GM18508 (cell line): ENCODE results near the gene AP3B1.
"Not testable (repeated sequence)": the region's sequence is repeated elsewhere in the genome, so short reads cannot be mapped to it uniquely, and the experiment has no call there.

ENCODE experiments used
- ATAC-seq: cut with Tn5 transposase; IDR thresholded peaks from one replicate; pipeline ENCODE4 v1.9.1; 2021; ENCODE audit warnings: moderate number of reproducible peaks; ENCODE audit not compliant: insufficient read depth, unreplicated experiment

Gene AP3B1

GRCh38 chr5:78182838-78183237 lies 111.7 kb downstream of the AP3B1 start:
- no peak for ATAC-seq

DNA sequence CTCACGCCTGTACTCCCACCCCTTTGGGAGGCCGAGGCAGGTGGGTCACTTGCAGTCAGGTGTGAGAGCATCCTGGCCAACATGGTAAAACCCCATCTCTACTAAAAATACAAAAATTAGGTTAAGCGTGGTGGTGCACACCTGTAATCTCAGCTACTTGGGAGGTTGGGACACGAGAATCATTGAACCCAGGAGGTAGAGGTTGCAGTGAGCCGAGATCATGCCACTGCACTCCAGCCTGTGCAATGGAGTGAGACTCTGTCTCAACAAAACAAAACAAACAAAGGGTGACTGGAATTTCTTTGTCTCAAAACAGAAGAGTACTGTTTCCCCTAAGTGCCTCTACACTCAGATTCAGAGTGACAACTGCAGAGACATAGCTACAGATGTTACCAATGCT lies 116.1 kb downstream of the AP3B1 start:
- ATAC-seq: no peak

DNA sequence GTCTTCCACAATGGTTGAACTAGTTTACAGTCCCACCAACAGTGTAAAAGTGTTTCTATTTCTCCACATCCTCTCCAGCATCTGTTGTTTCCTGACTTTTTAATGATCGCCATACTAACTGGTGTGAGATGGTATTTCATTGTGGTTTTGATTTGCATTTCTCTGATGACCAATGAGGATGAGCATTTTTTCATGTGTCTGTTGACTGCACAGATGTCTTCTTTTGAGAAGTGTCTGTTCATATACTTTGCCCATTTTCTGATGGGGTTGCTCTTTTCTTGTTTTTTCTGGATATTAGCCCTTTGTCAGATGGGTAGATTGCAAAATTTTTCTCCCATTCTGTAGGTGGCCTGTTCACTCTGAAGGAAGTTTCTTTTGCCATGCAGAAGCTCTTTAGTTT lies 124.2 kb downstream of the AP3B1 start:
- ATAC-seq: not testable (repeated sequence)

- ATAC-seq: no peak
Observed at GRCh38 chr5:78162253-78162862, 132.1 kb downstream of the AP3B1 start.

DNA sequence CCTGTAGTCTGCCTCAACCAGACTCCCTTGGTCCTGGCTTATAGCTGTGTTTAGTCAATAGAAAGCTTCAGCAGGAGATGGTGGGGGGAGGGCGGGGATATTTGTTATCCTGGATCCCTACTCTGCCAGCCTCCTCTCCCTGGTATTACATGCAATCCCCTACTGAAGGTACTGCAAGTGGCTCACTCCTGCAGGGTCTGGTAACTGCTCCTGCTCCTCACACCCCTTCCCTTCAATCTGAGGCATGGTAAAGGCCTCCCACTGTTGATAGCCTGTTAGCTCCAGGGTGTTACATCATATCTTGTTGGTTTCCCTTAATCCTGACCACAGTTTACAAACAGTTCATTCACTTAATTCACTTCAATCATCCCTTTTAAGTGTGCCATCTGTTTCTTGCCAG lies 137.5 kb downstream of the AP3B1 start:
- ATAC-seq: no peak

- ATAC-seq: no peak
Observed at GRCh38 chr5:78151594-78152271, 142.8 kb downstream of the AP3B1 start.

GRCh38 chr5:78137290-78137689 lies 157.2 kb downstream of the AP3B1 start:
- no peak for ATAC-seq

DNA sequence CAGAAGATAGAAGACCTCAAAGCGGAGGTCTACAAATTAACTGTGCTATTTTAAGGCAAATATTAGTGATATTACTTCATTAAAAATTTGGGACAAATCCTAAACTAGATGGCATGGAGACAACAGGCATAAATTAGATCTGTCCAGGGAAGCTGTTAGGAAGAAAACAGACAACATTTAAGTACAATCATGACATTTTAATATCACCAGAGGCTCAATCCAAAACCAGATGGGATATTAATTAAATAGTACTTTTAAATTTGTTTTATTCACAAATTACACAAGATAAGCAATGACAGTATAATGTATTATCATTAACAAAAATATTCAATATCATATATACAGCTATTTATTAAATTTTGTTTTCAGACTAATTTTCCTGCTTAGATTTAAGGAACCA lies 161.1 kb downstream of the AP3B1 start:
- no peak for ATAC-seq

GRCh38 chr5:78132507-78132906 lies 162.0 kb downstream of the AP3B1 start:
- ATAC-seq: no peak

DNA sequence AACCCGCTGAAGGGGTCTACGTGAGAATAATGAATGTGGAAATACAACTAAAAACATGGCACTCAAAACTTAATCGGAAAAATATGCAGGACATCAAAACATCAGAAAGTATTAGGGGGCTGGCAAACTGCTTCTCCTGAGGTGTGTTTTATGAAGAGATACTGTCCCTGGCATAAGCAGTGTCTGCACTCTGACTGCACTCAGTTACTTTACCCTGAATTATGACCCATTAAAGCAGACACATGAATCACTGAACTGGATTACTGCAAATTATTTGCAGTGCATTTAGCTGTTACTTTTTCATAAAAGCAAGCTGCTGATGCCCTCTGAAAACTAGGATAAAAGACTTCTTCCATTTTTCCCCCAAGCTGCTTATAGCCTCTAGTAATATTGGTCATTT lies 164.9 kb downstream of the AP3B1 start:
- ATAC-seq: no peak

DNA sequence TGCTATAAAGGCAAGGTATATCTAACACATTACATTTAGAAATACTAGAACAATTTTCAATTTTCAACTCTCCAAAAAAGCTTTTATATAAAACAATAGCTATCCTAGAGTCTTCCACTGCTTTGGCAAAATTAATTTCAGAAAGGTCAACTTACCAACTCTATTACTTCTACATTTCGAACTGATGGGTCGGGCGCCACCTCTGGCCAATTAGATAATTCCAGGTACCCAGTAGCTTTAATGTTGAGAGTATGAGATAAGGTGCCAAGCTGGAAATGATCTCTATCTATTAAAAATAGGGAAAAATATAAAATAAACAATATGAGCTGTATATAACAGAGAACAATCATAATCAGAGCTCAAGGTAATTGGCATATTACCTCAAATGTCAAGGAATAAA lies 166.6 kb downstream of the AP3B1 start:
- no peak for ATAC-seq

GRCh38 chr5:78126536-78126935 lies 168.0 kb downstream of the AP3B1 start:
- no peak for ATAC-seq

- ATAC-seq: no peak
Observed at GRCh38 chr5:78116167-78116566, 178.3 kb downstream of the AP3B1 start.

GRCh38 chr5:78113689-78114264 lies 180.7 kb downstream of the AP3B1 start:
- ATAC-seq: no peak

GRCh38 chr5:78112931-78113330 lies 181.6 kb downstream of the AP3B1 start:
- ATAC-seq: no peak

DNA sequence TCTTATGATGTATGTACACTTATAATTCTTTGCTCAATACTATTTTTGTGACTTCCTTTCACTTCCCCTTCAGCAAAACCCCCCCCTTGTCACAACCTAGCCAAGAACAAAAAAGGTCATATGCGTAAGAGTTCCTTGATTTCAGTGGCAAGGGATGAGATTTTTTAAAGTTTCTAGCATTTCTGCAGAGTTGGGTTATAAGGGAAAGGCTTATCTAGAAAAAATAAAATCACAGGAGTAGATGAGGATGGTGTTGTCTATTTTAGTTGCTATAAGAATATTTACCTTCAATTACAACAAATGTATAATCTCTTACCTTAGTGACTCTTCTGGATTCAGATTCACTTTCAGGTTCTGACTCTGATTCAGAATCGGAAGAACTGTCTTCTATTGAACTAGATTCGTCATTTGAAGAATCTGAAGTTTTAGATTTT lies 184.6 kb downstream of the AP3B1 start:
- ATAC-seq: no peak

GRCh38 chr5:78108564-78108963 lies 185.9 kb downstream of the AP3B1 start:
- ATAC-seq: no peak

GRCh38 chr5:78103232-78103918 lies 191.1 kb downstream of the AP3B1 start:
- ATAC-seq: no peak

- no peak for ATAC-seq
Observed at GRCh38 chr5:78102500-78102899, 192.0 kb downstream of the AP3B1 start.

DNA sequence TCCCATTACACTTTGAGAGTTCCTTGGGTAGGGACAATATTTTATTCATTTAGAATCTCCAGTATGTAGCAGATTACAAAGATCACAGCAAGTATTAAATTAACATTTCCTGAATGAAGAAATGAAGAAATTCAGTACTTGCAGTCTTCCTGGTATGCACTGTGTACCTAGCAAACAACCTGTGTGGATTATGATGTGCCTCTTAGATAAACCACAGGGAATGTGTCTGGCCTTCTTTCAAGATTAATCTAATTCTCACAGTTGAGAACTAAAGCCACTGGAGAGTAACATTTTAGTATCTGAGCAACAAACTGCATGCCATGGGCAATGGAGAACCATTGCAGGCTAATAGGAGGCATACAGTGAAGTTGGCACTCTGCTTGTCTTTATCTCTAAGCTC lies 199.4 kb downstream of the AP3B1 start:
- ATAC-seq: no peak

DNA sequence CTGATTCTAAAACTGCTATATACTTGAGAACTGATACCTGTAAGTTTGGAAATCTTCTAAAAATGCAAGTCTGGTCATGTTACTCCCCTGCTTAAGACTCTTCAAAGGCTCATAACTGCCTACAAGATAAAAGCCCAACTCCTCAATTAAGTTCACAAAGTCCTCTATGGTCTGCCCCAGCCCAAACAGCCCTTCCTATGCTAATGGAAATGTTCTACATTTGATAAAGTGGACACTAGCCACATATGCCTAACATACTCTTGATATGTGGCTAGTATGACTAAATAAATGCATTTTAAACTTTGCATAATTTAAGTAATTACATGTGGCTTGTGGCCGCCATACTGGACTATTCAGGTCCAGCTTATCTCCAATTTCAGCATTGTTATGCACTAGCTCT lies 204.5 kb downstream of the AP3B1 start:
- no peak for ATAC-seq
